Head of caudate nucleus (tissue), 42 donors: Measurements from ENCODE around the gene CATSPER1.

Experiments
- DNase-seq, 42 donors: peaks; one replicate each; pipeline versions ENCODE4 v3.0.0 to v3.0.0-alpha.2; 2020 to 2021; ENCODE audit warnings: mixed read lengths in 7 of 42
- intact Hi-C: fragments of 100-400 bp; cut with DNase I; formaldehyde crosslinking; loops from one replicate; pipeline ENCODE4 v1.15.0; 2022

Gene CATSPER1

DNA sequence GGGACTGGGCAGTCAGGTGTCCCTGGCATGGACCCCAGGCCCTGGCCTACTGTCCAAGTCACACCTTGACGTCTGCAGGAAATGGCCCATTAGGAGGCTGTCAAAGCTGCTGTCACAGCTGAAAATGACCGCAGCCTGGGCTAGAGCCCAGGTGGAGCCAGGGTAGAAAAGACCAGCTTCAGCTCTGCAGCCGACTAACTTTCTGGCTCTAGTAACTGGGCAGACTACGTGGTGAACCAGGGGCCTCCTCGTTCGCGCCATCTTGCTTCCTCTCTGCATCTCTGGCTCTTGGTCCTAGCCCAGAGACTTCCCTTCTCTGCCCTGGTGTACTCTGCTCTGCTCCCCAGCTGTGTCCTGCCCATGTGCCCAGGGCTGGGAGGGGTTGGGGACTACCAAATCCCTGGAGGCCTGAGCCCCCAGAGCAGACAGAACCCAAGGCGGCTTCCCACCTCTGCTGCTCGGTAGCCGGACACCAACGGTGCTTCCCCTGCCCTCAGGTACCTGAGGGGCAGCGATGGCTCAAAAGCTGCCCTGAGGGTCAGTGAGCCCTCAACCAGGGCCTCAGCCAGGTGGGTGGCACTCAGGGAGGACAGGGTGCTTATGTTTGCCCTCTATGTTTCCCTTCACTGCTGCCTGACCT, 45.1 kb downstream of the CATSPER1 start:
- intact Hi-C loops, result loop anchor here (10.0 kb wide), 1 partner anchor 356 kb away; no protein-coding TSS in a partner anchor
- DNase-seq, result no peak

DNA sequence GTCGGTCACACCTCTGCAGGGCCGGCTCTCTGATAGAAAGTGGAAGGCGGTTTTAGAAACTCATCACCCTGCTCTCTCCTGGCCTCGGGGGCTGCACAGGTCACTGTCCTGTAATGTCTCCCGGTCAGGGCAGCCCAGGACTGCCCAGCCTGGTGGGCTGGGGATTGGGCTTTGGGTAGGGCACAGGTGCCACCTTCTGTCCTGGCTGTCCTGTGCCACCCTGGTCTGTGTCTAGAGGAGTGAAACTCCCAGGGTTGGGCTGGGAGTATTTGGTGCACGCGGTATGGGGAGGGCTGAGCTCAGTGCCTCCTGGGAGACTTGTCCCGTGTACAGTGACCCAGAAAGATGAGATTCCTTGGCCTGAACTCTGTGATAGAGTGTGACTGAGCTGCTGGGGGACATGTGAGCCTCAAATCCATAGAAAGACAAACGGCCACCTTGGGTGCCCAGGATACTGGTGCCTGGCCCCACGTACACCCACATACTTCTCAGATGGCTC, 47.0 kb downstream of the CATSPER1 start:
- DNase-seq, result no peak
- intact Hi-C loops, result no loop called here

DNA sequence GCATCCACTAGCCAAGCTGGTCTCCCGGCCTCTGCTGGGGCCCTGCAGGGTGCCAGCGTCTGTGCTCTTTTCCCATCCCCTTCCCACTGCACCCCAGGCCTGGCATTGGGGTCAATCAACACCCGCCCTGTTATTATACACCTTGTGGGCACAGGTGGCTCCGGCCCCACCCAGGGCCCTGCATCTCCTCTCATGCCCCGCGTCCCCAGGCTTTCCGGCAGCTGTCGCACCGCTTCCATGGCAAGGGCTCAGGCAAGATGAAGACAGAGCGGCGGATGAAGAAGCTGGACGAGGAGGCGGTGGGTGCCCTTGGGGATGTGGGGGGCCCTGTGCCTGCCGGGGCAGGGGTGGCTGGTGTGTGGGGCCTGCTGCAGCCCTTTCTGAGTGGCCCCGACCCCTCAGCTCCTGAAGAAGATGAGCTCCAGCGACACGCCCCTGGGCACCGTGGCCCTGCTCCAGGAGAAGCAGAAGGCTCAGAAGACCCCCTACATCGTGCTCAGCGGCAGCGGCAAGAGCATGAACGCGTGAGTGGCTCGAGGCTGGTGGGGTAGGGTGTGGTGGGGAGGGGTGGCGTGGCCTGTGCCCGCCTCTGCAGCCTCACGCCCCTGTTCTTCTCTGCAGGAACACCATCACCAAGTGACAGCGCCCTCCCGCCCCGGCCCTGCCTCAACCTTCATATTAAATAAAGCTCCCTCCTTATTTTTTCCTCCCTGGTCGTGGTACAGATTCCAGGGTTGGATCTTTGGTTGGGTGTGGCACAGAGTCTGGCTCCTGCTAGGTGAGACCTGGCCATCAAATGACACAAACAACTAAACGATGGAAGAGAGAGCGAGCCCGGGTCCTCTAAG, 47.7 kb downstream of the CATSPER1 start:
- intact Hi-C loops, result no loop called here
- no peak for DNase-seq

DNA sequence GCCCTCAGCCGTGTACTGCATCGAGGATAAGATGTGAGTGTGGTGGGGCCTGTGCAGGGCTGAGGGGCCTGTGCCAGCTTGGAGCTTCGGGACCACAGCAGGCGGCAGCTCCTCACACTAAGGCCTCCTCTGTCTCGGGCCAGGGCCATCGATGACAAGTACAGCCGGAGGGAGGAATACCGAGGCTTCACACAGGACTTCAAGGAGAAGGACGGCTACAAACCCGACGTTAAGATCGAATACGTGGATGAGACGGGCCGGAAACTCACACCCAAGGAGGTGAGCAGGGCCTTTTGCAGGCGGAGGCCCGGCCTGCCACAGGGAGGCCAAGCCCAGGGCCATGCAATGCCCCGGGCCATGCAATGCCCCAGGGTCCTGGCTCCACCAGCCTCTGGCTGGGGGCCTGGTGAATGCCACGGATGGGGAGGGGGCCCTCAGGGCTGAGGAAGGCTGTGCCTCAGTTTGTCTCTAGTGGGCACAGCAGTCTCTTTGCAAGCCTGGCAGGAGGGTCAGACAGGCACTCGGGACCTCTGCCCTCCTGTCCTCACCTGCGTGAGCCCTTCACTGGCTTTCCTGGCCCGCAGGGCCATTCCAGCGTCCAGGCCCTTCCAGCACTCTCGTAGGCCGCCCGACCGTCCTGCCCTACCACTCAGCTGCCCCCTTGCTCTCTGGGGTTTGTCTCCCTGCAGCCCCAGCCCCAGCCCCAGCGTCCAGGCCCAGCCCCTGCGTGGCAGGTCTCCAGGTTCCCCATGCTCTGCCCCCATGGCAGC, 48.5 kb downstream of the CATSPER1 start:
- intact Hi-C loops, result no loop called here
- DNase-seq, result no peak

DNA sequence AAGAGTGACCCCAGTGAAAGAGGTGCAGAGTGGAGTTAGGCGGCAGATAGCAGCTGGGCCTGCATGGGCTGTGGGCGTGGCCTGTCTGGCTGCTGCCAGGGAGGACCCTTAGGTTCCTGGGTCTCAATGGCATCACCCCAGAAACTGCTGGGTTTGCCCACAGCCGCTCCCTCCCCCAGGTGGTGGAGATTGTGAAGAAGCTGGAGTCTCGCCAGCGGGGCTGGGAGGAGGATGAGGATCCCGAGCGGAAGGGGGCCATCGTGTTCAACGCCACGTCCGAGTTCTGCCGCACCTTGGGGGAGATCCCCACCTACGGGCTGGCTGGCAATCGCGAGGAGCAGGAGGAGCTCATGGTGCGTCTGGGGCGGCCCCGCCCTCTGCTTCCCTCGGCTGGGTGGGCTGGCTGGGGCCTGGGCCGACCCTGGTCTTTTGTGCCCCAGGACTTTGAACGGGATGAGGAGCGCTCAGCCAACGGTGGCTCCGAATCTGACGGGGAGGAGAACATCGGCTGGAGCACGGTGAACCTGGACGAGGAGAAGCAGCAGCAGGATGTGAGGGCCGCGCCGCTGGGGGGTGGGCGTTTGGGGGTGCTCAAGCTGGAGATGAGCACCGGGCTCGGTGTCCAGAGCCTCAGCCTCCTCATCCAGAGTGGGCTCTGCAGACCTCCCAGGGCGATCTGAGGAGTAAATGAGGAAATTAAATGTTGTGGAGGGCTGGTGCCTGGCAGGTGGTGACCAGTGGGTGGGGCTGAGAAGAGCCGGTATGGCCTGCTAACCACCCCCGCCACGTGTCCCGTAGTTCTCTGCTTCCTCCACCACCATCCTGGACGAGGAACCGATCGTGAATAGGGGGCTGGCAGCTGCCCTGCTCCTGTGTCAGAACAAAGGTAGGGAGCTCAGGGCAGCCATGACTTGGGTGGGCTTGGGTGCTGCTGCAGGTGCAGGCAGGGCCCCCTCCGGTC, 49.8 kb downstream of the CATSPER1 start:
- no peak for DNase-seq
- intact Hi-C loops, result no loop called here

DNA sequence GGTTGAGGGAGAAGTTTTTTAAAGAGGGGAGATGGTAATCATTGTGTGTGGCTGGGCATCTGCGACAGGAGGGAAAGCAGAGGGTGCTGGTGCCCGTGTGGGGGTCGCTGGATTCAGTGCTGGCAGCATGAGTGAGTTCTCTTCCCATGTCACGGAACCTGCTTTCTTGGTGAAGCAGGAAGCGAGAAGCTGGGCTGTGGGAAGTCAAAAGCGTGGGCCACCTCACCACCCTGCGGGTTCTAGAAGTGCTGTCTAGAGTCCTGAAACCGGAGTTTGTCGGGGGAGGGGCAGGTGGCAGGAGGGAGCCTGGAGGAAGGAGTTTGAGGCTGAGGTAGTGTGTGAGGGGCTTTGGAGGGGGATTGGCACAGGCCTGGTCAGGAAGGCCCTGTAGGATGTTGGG, 50.5 kb downstream of the CATSPER1 start:
- intact Hi-C loops, result no loop called here

DNA sequence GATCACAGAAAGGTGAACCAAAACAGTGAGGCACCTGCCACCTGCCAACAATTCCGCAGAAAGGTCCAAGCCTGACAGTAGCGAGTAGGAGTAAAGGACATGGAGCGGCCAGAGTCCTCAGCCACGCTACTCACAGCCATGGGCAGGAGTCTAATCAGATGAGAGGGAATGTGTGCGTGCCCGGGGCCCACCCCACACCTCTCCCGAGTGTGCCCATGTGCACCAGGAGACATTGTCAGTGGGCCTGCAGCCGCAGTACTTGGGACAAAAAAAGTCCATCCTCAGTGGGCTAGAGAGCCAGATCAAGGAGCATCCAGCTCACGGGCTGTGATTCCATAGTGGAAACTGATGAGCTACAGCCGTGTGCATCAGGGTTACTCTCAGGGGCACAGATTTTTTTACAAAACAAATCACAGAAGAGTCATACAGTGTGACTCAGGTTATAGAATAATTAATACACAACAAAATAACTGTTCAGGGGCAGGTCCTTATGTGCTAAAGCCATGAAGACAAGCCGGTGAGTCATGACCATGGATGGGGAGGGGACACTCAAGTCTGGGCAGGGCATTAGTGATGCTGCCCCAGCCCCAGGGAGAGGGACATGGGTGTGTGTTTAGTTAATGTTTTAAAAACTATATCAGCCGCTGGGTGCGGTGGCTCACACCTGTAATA, 52.7 kb downstream of the CATSPER1 start:
- no peak for DNase-seq

More for the DNA sequence above, 50.5 kb downstream of the CATSPER1 start:
- no peak for DNase-seq

DNA sequence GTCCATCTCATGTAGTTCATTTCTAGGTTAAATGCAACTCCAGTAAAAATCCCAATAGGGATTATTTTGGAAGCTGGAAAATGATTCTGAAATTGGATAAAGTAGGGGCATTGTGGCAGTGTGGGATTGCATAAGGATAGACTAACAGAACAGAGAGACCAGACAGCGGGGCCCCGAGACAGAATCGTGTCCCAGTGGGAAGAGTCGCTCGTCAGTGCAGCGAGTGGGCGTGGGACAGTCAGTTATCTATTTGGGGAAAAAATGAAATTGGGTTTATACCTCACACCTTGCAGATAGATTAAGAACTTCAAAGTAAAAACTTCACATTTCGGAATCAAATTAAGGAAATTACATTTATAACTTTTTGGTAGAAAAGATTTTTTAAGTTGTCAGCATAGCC, 54.2 kb downstream of the CATSPER1 start:
- intact Hi-C loops, result no loop called here
- no peak for DNase-seq

More for the DNA sequence above, 52.7 kb downstream of the CATSPER1 start:
- intact Hi-C loops, result no loop called here

DNA sequence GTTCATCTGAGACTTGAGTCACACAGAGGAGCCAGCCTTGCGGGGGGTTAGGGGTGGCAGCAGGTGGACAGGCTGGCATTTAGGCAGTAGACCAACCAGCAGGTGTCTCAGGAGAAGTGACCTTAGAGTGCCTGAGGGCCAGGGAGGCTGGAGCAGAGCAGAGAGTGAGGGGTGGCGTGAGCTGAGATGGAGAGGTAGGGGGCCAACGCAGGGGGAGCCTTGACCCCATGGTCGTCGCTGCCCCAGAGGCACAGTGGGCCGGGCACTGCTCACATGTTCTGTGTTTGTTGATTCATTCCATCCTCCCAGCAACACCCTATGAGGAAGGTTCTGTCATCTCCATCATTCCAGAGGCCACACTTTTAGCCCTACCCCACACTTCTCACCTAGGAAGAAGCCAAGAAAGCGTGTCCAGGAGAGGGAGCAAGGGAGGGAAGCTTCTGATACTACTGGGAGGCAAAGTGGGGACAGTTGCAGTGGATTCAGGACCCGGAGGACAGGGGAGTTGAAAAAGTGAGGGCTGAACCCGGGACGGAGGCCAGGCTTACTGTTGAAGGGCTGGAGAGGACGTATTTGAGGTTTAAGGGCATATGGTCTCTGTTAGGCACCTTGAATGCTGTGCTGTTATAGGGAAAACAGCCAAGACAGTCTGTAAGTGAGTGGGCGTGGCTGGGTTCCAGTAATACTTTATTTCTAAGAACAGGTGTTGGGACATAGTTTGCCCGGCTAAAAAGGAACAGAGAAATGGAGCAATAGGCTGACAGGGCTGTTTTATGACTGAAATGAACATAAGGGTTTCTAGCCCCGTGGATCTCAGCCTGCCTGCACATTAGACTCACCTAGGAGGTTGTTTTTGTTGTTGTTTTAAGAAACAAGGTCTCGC, 57.4 kb downstream of the CATSPER1 start:
- no peak for DNase-seq
- intact Hi-C loops, result no loop called here

DNA sequence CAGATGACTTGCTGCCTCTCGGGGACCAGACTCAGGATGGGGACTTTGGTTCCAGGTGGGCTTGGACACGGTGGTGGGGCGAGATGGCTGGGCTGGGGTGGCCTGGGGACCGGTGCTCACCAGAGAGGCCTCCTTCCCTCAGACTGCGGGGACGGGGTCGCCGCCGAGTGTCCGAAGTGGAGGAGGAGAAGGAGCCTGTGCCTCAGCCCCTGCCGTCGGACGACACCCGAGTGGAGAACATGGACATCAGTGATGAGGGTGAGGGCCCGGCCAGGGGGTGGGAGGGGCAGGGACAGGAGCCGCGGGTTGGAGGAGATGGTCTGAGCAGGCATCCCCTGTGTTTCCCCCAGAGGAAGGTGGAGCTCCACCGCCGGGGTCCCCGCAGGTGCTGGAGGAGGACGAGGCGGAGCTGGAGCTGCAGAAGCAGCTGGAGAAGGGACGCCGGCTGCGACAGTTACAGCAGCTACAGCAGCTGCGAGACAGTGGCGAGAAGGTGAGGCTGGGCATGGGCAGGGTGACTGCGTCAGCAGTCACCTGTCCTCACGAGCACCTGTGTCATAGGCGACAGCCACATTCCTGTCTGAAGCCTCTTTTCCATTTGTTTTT, 58.8 kb downstream of the CATSPER1 start:
- intact Hi-C loops, result no loop called here
- no peak for DNase-seq
